ENCODE data around the gene PHLDB3. TPM values are rescaled to one million over a fixed set of nuclear protein-coding genes. Genes with fewer than 3 reads are reported as not detected.

PHLDB3 gene
- total and polyA plus RNA-seq, 2 of the 13 experiments (the other 11 are each of a cell fraction or from before 2014, with no cell fraction given): 11.3 to 14.5 TPM

GRCh38 chr19:43463381-43464133 is 41.0 kb downstream of the PHLDB3 start (continued):
- no peak for TF ChIP-seq ZXDC (CRISPR knock-in tag; IDR thresholded peaks at IDR 0.05)
- TF ChIP-seq SAP130 (CRISPR knock-in tag; IDR thresholded peaks at IDR 0.05; ENCODE audit: low read depth): peak; percentile 51; the same call in 1 of the 2 replicates
- TF ChIP-seq ZNF362 (CRISPR knock-in tag; IDR thresholded peaks at IDR 0.05; ENCODE audit: borderline replicate concordance): no peak; the same call in 1 of the 2 replicates
- no peak for TF ChIP-seq ONECUT2 (CRISPR knock-in tag; IDR thresholded peaks at IDR 0.05)
- TF ChIP-seq ZNF275 (CRISPR knock-in tag; IDR thresholded peaks at IDR 0.05; ENCODE audit: borderline replicate concordance): no peak
- peak; percentile 58; the same call in 1 of the 2 replicates for TF ChIP-seq HNF1B (CRISPR knock-in tag; IDR thresholded peaks at IDR 0.05)
- peak in 1 of 2 experiments; percentile 66; a peak in 1 of 4 replicates for TF ChIP-seq HMGXB4 (CRISPR knock-in tag; IDR thresholded peaks at IDR 0.05; ENCODE audit: borderline replicate concordance in 1 of 2, low read depth in 1 of 2)
- no peak for TF ChIP-seq ZNF572 (CRISPR knock-in tag; IDR thresholded peaks at IDR 0.05)
- no peak for TF ChIP-seq ZNF710 (CRISPR knock-in tag; IDR thresholded peaks at IDR 0.05; ENCODE audit: borderline replicate concordance)
- TF ChIP-seq HIVEP1 (CRISPR knock-in tag; IDR thresholded peaks at IDR 0.05): no peak
- 0 out of 2 replicates have a peak, but pooled peaks have one; percentile 56 for TF ChIP-seq PAX8 (CRISPR knock-in tag; IDR thresholded peaks at IDR 0.05; ENCODE audit: borderline replicate concordance)
- TF ChIP-seq GPBP1L1 (CRISPR knock-in tag; IDR thresholded peaks at IDR 0.05): no peak
